Hindlimb muscle (tissue), 1 donor: Measurements from ENCODE around the gene CISH. TPM values are rescaled to one million over a fixed set of nuclear protein-coding genes. Genes with fewer than 3 reads are reported as not detected.

Experiments used
- DNase-seq: peaks from one replicate; pipeline ENCODE4 v3.0.0-alpha.2; 2013
- polyA plus RNA-seq: library from polyadenylated mRNA; unstranded; fragments of 120-200 nt; gene quantifications from one replicate; pipeline ENCODE4 v1.2.1, GENCODE V29; 2013; ENCODE audit not compliant: insufficient read length

The CISH gene
- polyA plus RNA-seq, 1 donor, result 16.5 TPM

DNA sequence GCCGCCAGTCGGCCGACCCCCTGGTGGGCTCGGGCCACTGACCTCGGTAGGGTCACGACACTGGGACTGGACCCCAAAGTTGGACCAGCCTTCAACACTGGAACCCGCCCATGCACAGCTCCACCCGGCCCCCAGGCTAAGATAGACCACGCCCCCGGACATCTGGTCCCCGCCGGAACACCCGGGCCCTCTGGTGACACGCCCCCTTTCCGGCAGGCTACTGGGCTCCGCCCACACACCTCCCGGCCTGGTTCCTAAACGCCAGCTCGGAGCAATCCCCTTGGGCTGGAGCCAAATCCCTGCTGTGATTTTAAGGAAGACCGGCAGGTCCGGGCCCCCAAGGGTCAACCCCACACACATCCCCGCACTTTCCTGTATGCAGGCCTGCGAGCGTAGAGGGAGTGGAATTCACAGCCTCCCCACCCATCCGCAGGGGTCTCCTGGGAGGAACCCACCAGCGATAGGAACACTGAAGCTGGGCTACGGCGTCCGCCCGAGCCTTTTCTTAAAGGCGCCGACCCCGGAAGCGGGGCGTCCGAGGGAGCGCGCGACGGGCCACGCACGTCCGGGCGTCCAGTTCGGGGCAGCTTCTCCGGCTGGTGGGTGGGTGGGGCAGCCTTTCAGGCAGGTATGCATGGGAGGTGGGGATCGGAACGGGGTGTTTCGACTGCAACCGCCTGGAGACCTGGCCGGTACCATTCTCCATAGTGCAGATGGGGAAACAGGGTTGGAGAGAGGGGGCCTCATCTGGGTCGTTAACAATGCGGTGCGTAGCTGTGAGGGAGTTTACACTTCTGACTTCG lies 42.4 kb downstream of the CISH start, which contains the start of gene HEMK1:
Gene HEMK1, plus strand, starts transcription at position 576 of the 803 bp plus-strand sequence. CDS start 1,583 bp downstream, outside the sequence.
- DNase-seq, result peak; percentile 96

DNA sequence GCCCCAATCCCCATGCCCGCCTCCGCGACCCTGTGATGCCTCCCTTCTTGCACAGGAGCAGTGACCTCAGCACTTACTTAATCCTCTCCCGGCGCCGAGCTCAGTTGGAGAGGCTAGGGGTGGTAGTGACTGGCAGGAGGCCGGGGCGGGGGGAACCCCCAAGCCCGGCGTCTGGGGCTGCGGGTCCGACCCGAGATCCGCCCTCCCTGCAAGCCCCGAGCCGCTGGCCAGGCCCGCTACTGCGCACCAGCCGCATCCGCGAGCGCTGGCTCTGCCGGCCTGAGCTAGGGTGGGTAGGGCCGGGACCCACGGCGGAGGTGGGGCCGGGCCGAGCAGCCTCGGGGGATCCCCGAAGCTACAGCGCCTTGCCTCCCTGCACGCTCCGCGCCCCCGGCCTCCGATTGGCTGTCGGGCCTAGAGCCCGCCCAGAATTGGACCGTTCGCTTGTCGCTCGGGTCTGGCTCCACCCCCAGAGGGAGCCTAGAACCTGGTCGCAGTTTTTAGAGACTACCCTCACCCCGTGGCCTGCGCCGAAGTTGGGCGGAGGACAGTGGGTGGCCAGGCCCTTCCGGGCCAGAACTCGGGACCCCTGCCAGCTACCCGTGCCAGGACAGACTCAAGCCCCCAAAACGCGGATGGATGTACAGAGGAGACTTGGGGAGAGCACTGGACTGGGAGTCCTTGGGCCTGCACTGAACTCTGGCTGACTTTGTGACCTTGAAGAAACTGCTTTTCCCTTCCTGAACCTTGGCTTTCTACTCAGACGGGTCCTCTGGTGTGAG lies 44.0 kb downstream of the CISH start, which contains the start of gene C3orf18:
Gene C3orf18, minus strand, starts transcription at position 362 of the 782 bp plus-strand sequence. CDS start 2,048 bp downstream, outside the sequence.
- DNase-seq, result peak; percentile 92

- no peak for DNase-seq
Observed at GRCh38 chr3:50567011-50567385, 44.6 kb downstream of the CISH start.

DNA sequence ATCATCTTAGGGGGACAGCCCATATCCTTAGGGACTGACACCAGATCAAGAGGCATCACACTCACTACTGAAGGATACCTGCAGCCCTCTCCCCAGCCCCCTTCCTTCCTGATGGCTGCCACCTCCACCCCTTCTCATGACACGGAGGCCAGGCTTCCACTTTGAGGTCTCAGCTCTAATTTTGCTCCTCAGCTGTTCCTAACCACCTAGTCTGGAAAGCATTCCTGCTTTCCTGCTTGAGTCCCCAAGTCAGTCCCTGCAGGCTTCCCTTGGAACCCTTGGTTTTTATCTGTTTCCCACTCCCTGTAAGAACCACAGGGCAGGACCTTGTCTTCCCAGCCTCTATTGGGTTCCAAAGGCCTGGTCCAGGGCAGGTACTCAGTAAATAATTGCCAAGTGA lies 47.3 kb downstream of the CISH start:
- no peak for DNase-seq

- no peak for DNase-seq
Observed at GRCh38 chr3:50563867-50564266, 47.7 kb downstream of the CISH start.

DNA sequence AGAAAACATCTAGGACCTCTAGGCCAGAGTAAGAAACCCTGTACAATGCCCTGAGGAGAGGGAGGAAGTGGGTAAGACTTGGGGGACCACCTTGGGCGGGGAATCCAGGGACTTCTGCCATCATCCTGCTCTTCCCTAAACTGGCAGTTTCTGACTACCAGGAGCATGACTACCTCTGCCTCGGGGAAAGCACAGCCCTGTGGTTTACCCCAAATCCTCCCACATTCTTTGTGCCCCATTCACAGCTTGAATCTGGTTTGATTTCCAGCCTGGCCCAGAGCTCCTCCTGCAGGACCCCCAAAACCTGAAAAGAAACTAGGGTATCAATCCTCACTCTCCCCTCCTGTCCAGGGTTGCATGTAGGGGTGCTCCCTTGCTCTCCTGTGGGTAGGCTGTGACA lies 48.7 kb downstream of the CISH start:
- no peak for DNase-seq

DNA sequence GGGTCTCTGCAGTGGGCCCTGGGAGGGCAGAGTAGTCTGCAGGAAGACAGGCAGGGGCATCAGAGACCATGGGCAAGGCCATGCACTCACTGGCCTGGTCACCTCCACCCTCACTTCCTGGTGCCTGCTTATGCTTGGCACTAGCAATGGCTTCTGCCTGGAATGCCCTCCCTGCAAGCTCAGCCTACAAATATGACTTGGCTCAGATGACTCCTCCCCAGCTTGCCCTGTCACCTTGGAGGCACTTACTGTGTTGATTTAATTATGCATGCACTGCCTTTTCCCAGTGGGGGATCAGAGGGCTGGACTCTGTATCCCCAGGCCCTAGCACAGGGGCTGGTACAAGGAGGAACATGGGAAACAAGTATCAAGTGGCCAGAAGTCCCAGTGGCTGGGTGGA lies 51.9 kb downstream of the CISH start:
- no peak for DNase-seq

GRCh38 chr3:50557915-50558314 lies 53.7 kb downstream of the CISH start:
- no peak for DNase-seq

GRCh38 chr3:50557106-50557505 lies 54.5 kb downstream of the CISH start:
- no peak for DNase-seq

Other genes with a start within 250 kb of the CISH start
- gene CACNA2D2, start 108.1 kb downstream of the CISH start, polyA plus RNA-seq, result 8.2 TPM
- gene C3orf18, start 44.0 kb downstream of the CISH start, polyA plus RNA-seq, result 23.5 TPM
- gene HEMK1, start 42.3 kb downstream of the CISH start, polyA plus RNA-seq, result 21.7 TPM
- 30.8 TPM for gene MAPKAPK3, start 5.4 kb upstream of the CISH start, polyA plus RNA-seq
- 0.14 TPM for gene DOCK3, start 63.2 kb upstream of the CISH start, polyA plus RNA-seq